NCI-H2081 treated with DMSO at 0.1 percent for 48 hours (cell line): Measurements from ENCODE around the gene ATG101.

Experiments used
- DNase-seq: peaks from one replicate; lab custom pipeline; 2025; lab: John Stamatoyannopoulos, UW

Gene ATG101

GRCh38 chr12:52058631-52059361 lies 11.0 kb upstream of the ATG101 start:
- no peak for DNase-seq

GRCh38 chr12:52059582-52060497 lies 9.9 kb upstream of the ATG101 start:
- peak; percentile 38 for DNase-seq

DNA sequence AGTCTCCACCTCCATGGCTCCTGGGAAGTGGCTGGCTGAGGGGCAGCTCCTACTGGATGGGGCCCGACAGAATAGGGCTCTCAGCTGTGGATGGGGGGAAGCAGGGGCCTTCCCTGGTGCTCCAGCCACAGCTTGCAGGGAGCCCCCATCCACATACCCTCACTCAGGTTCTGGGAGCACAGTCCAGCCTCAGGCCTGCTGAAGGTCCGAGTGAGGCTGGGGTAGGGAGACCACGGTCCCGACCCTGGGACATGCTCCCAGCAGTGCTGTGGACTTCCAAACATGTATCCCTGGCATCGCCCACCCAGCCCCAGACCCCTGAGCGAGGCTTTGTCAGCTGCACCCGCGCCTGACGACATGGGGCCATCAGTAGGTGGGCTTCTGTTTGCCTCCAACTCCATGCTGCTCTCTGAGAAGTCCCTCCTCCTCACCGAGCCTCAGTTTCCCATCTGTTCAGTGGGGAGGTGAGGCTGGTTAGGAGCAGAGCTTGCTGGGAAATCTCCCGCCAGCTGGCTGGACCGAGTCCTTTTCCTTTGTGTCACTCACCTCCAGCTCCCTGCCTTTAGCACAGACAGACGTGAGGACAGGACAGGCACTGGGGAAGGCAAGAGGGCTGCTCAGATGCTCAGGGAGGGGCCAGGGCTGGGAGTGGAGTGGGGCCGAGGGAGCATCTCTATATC lies 9.1 kb upstream of the ATG101 start:
- DNase-seq: no peak

- no peak for DNase-seq
These were observed 8.2 kb upstream of the ATG101 start for GRCh38 chr12:52061470-52062166.

- no peak for DNase-seq
These were observed 7.4 kb upstream of the ATG101 start for GRCh38 chr12:52062167-52063081.

DNA sequence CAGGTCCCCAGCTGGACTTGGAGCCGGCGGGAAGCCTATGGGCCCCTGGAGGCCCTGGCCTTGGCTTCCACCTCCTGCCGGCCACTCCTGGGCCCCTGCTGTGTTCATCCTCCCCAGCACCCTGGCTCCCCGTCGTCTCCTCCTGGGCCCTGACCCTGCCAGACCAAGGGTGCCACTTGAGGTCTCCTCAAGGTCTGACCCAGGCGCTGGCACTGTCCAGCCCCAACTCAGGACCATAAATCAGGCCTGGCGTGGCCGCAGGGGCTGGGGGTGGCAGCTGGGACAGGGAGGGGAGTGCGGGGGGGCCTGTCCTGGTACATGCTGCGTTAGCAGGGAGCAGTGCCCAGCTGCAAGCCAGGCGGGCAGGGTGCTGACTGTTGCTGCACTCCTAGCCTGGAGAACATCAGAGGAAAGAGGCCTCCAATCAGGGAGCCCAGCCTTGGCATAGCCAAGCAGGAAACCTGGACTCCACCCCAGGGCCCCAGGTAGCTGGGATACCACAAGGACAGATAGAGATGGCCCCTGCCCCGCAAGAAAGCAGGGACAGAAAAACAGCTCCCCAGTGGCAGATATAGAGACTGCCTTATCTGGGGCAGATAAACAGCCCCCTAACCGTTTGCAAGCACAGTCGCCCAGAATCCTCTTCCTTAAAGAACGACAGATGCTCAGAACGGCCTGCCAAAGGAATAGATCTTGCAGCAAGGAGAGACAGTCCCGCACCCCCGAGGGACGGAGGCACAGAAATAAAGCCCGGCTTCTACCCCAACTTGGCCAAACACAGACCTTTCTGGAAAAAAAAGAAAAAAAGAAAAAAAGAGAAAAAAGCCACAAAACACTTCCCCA lies 6.5 kb upstream of the ATG101 start:
- no peak for DNase-seq

DNA sequence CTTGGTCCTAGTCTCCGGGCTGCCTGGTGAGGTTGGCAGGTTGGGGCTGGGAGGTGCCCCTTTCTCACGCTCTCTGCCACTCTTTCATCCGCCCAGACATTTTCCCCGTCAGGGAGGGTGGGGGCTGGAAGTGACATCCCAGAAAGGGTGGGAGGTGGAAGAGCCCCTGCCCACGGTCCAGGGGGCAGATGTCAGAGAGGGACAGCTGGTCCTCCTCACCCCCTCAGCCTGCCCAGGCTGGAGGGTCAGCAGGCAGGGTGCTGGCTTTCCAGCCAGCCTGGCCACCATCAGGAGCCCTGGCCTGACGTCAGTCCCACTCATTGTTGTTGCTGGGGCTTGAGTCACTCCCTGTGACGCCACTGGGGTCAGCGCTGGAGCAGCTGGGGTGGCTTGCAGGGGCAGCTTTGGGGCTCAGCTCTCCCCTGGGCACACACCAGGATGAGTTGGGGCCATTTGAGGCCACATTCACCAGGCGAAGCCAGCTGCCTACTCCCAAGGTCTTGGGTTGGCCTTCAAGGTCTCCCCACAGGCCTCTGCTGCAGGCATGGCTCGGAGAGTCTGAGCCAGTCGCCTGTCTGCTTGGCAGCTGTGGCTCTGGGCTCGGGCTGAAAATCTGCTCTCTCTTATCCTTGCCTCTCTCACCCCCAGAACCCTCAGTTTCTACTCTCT lies 5.7 kb upstream of the ATG101 start:
- DNase-seq: no peak

- no peak for DNase-seq
These were observed 3.3 kb upstream of the ATG101 start for GRCh38 chr12:52066346-52067080.

GRCh38 chr12:52067081-52067374 lies 2.8 kb upstream of the ATG101 start:
- DNase-seq: no peak

DNA sequence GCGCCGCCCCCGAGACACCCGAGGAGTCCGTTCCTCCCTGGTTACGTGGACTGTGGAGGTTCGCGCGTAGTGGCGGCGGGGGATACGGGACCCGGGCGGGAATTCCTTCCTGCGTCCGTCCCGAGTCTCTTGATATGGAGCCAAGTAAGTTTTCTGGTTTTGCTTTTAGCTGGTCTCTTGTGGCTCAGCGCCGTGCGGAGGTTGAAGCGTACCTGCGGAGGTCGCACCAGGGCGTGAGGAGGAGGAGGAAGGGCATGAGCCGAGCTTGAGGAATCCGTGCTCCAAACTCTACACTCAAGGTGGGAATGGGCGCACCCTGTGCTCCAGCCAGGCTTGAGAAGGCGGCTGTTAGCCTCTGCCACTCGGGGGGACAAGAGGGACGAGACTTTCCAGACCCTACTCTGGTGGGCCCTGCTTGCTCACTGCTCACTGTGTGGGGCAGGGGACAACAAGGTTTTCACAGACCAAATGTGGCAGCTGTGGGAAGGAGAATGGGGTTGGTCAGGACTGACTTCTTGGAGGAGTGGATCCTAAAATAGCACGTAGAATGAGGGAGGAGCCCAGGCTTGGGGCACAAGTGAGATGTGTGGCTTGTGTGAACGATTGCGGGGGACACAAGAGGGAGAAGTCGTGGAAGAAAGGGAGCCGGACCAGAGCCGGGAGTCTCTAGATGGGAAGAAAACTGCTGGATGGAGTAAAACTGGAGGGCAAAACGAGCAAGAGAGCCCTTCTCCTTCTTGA lies 577 bp downstream of the ATG101 start:
- DNase-seq: no peak

DNA sequence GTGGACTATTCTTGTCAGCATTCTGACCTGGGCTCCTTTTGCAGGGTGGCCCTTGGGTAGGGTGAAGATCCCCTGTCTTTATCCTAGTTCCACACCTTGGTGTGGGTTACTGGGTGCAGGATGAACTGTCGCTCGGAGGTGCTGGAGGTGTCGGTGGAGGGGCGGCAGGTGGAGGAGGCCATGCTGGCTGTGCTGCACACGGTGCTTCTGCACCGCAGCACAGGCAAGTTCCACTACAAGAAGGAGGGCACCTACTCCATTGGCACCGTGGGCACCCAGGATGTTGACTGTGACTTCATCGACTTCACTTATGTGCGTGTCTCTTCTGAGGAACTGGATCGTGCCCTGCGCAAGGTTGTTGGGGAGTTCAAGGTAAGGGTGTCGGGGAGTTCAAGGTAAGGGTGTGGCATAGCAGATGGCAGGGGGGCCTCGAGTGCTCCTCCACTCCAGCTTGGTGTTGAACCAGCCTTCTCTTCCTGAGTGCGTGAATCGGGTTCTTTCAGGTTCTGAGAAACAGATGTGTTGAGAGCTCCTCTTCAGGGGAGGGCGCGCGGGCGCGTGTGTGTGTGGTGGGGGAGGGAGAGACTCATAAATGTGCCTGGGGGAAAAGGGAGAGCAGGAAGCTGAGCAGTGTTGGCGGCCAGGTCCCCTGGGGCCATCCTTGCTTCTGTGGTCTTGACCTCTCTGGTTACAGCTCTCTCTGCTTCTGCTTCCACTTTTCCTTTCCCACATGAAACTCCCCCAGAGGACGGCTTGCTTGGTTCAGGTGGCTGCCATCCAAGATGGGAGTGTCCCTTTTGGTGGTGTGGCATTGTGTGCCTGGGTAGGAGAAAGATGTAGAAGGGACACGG lies 4.0 kb downstream of the ATG101 start:
- DNase-seq: no peak

DNA sequence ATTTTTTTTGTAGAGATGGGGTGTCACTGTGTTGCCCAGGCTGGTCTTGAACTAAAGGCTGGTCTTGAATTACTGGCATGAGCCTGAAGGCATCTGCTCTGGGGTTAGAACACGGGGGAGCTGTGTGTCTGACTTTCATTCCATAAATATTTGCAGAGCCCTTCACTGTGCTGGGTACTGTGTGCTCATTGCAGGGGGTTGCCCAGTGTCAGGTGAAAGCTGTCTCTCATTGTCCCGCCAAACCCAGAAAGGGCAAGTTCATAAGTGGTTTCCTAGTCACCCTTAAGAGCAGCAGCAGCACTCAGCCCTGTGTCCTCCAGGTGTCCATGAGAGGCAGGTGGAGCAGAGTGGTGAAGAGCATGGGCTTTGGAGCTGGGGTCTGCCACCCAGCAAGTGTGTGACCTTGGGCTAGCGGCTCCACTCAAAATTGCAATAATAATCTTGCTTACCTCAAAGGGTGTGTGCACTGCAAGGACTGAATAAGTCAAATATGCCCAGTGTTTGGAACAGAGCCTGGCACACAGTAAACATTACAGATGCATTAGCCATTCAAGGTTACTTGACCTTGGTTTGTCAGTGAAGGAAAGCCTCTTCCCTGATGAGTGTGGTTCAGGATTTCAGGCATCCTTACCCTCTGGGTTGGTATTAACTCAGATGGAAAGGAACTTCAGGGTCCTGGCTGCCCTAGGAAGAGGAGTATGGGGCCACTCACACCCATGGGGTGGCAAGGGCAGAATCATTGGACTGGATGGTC lies 5.4 kb downstream of the ATG101 start:
- DNase-seq: no peak

DNA sequence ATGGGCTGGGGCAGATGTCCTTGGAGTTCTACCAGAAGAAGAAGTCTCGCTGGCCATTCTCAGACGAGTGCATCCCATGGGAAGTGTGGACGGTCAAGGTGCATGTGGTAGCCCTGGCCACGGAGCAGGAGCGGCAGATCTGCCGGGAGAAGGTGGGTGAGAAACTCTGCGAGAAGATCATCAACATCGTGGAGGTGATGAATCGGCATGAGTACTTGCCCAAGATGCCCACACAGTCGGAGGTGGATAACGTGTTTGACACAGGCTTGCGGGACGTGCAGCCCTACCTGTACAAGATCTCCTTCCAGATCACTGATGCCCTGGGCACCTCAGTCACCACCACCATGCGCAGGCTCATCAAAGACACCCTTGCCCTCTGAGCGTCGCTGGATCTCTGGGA lies 7.0 kb downstream of the ATG101 start:
- DNase-seq: no peak

DNA sequence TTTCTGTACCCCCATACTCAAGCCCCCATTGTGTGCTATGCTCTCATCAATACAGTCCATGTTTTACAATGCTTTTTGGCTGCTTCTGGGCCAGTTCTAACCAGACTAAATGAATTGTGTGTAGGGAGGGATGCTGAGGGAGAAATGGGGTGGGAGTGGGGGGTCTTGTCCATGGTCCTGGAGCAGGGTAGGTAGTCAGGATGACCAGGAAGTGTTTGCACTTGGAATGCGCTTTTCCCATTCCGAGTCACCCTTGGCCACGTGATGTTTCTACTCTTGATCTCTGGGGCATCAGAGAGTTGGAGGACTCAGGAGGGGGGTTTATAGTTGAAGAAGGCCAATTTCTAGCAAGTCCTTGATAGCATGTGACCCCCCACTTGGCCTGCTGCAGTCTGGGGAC lies 8.5 kb downstream of the ATG101 start:
- DNase-seq: no peak

GRCh38 chr12:52079576-52080402 lies 10.0 kb downstream of the ATG101 start, which contains the start of gene SMIM41:
Gene SMIM41 (plus strand): TSS chr12:52079704. CDS start chr12:52079780, 76 bp downstream.
- no peak for DNase-seq
